IPS-18c (cell line): Measurements from ENCODE around the gene ZNF438.
"Not testable (repeated sequence)": the region's sequence is repeated elsewhere in the genome, so short reads cannot be mapped to it uniquely, and the experiment has no call there.

Experiments used
- H3K4me3 ChIP-seq: 2 replicates; pipeline ENCODE4 v1.7.0; 2013; ENCODE audit warnings: low read depth, mild to moderate bottlenecking, low read length, moderate library complexity; ENCODE audit not compliant: insufficient read depth
- H3K9me3 ChIP-seq: one replicate; pipeline ENCODE4 v1.6.1; 2013; ENCODE audit warnings: mild to moderate bottlenecking, low read length, moderate library complexity; ENCODE audit not compliant: control insufficient read depth, insufficient read depth

Gene ZNF438

DNA sequence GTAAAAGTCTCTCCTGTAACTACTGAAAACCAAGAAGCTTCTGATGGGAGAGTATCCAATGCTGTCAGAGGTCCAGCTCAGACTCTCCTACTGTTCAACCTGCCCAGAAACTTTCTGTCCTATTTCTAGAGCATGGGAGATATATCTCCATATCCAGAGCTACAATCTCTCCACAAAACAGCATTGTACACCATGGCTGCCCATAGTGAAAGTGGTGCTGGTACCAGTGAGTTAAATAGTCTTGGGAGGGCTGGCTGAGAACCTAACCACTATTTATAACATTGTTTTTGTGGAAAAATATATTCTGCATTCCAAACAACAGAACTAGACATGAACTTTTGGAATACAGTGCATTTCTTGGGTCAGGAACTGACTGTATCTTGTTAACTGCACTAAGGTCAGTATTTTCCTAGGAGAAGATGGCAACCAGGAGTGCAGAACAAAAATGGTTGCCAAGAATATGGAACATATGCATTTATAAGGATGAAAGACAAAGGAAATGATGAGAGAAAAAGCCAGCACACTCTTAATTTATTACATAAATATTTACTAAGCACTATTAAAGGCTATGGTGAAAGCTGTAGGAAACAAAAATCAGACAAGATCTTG is 91.9 kb downstream of the ZNF438 start:
- H3K9me3 ChIP-seq = no peaks in the 10 kb centered on the region
- H3K4me3 ChIP-seq = no peak overlapping the region

DNA sequence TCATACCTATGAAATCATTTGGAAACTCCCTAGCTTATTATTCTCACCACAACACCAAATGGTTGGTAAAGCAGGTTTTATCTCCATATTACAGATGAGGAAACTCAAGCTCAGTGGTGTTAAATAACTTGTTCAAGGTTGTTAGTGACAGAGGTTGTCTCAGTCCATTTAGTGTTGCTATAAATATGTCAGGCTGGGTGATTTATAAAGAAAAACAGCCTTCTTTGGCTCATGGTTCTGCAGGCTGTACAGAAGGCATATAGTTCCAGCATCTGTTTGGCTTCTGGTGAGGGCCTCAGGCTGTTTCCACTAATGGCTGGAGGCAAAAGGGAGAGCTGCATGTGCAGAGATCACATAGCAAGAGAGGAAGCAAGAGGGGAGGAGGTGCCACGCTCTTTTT is 96.6 kb downstream of the ZNF438 start:
- H3K4me3 ChIP-seq = no peak overlapping the region
- H3K9me3 ChIP-seq = no peaks in the 10 kb centered on the region

DNA sequence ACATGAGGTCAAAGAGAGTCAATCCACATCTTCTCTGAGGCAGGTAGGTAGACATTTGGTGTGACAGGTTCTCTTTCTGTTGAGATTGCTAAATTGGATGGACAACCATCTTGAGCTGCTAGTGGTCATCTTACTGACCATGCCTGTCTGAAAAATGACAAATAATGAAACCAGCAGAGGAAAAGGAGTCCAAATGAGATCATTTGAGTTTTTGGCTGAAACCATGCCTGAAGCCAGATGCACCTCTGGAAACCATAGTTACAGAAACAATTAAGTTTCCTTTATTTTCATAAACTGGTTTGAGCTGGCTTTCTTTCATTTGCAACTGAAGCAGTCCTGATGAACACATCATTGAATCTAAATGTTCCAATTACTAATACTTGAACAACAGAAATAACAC is 100.6 kb downstream of the ZNF438 start:
- Histone ChIP-seq H3K9me3 (no peaks in the 10 kb centered on the region), H3K4me3 (no peak overlapping the region)

DNA sequence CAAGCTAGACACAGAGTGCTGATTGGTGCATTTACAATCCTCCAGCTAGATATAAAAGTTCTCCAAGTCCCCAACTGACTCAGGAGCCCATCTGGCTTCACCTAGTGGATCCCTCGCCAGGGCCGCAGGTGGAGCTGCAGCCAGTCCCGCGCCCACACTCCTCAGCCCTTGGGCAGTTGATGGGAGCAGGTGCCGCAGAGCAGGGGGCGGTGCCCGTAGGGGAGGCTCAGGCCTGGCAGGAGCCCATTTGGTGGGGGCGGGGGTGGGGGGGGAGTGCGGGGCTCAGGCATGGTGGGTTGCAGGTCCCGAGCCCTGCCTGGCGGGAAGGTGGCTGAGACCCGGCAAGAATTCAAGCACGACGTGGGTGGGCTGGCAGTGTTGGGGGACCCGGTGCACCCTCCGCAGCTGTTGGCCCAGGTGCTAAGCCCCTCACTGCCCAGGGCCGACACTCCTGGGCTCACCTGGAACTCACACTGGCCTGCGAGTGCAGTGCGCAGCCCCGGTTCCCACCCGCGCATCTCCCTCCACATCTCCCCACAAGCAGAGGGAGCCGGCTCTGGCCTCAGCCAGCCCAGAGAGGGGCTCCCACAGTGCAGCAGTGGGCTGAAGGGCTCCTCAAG is 101.7 kb downstream of the ZNF438 start:
- no peak overlapping the region for H3K4me3 ChIP-seq
- H3K9me3 ChIP-seq = no peaks in the 10 kb centered on the region

DNA sequence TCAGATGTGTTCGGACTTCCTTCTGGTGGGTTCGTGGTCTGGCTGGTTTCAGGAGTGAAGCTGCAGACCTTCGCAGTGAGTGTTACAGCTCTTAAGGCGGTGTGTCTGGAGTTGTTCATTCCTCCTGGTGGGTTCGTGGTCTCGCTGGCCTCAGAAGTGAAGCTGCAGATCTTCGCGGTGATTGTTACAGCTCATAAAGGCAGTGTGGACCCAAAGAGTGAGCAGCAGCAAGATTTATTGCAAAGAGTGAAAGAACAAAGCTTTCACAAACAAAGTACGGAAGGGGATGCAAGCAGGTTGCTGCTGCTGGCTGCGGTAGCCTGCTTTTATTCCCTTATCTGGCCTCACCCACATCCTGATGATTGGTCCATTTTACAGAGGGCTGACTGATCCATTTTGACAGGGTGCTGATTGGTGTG is 102.3 kb downstream of the ZNF438 start:
- not testable (repeated sequence) for H3K4me3 ChIP-seq, H3K9me3 ChIP-seq

DNA sequence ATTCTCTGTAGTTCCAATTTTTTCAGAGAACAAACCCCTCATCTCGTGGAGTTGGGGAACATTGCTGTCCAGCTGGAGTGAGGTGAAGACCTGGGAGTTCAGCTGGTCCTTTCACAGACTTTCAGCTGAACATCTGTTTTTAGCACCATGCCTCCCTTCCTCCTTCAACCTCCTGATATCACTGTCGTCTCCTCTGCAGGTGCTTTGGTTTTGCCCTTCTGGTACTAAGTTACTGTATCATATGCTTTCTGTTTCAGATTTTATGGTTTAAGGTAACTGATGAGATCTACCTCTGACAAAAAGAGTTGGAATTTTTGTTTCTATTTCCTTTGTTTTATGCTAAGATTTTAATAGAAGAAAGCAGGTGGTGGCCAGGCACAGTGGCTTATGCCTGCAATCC is 102.9 kb downstream of the ZNF438 start:
- Histone ChIP-seq H3K9me3 (no peaks in the 10 kb centered on the region), H3K4me3 (no peak overlapping the region)

DNA sequence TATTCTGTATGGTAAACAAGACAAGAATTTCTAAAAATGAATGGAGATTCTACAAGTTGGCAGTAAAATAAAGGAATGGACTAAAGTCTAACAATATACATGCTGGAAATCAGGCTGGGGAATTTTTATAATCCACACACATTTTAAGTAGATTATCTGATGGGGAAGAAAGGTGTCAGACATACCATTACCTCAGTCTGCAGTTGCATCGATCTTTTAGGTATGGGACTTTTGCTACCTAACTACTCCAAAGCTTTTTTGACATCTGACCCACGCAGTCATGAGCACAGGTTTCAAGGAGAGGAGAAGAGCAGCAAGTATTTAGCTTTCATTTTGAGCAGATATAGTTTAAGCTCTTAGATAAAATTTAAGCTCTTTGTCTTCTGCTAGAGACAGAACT is 113.0 kb downstream of the ZNF438 start:
- no peak overlapping the region for H3K4me3 ChIP-seq

DNA sequence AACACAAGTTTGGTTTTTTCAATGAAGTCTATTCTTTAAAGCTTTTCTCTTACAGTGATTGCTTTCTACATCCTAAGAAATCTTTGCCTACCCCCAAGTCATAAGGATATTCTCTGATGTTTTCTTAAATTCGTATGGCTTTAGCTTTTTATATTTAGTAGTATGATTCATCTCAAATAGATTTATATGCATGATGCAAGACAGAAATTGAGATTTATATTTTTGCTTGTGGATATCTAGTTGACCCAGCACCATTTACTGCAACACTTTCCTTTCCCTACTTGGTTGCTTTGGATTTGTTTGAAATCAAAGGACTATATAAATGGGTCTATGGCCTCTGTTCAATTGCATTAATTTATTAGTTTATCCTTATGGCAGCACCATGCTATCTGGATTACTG is 113.9 kb downstream of the ZNF438 start:
- Histone ChIP-seq H3K4me3 (no peak overlapping the region), H3K9me3 (no peaks in the 10 kb centered on the region)

More for the DNA sequence above, 113.0 kb downstream of the ZNF438 start:
- H3K9me3 ChIP-seq = no peaks in the 10 kb centered on the region

DNA sequence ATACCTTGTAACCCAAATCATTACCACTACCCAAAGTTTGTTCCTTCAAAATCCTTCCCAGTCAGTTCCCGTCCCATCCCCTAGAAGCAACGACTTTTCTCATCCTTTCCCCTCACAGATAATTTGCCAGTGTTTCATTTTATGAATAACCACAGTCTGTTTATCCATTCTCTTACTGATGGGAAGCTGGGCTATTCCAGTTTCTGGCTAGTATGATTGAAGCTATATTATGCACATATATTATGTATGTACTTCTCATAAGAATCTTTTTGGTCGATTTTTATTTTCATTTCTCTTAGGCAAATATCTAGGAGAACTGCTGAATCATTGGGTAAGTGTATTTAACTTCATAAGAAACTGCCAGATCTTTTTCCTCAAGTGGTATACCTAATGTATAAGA is 114.6 kb downstream of the ZNF438 start:
- no peaks in the 10 kb centered on the region for H3K9me3 ChIP-seq
- no peak overlapping the region for H3K4me3 ChIP-seq

DNA sequence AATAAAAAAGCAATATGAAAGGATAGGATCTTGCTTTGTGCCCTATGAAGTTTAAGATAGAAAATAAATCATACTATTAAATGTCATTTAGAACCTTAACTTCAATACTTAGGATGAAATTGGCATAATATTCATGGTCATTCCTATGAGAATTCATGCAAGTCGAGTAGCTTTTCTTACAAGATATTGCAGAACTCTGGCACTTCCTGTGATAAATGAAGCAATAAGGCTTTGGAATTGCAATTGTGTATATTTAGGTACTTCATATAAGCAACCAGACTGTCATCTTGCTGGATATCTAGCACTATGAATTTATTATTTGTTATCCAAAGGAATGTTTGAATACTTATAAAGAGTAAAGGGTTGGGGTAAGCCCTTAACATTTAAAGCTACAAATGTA is 116.5 kb downstream of the ZNF438 start:
- H3K4me3 ChIP-seq = no peak overlapping the region
- H3K9me3 ChIP-seq = no peaks in the 10 kb centered on the region

DNA sequence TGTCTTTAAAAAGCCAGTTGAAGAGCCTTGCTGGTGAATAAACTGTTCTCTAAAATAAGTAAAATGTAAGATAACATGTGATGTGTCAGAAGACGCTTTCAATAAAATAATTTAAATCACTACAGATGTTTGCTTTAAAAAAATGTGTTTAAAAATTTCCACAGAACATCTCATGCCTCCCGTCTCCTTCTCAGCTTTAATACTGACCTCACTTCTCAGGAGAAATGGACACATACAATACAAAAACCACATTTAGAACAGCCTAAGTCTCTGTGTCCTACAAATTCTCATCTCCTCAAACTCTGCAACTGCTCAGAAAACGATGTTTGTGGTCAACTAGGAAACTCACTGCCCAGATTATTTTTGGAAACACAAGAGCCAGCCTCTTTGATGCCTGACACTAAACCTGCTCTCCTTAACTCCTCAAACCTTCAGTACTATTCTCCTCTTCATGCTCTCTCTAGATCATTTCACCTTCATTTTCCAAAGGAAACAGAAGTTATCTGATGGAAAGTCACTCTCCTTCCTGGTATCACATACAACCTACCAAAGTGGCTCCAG is 120.3 kb downstream of the ZNF438 start:
- Histone ChIP-seq H3K9me3 (no peaks in the 10 kb centered on the region), H3K4me3 (no peak overlapping the region)

DNA sequence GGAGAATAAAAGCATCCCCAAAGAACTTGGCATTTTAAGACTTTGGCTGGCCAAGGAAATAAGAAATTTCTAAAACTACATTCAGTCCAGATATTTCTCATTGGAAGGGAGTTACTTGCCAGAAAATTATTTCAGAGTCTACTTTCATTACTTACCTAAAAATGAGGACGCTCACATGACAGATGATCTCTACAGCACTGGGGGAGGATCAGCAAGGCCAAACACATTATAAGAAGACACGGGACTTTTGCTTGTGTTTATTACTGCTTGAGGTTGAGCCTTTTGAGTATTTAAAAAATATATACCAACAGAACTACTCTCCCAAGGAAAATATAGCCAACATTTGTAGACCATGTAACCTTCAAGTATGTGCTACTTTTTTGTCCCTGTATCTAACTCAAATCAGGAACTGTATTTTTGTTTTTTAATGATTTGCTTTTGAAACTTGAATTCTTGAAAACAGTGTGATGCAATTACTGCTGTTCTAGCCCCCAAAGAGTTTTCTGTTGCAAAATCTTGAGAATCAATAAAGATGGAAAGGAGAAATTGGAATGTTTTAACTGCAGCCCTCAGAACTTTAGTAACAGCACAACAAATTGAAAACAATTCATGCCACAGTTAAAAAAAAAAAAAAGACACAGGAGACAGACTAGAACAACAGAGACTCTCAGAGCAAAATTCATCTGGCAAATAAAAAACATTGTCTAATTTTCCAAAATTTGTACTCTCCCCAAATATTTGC is 128.1 kb downstream of the ZNF438 start:
- H3K4me3 ChIP-seq = no peak overlapping the region
- H3K9me3 ChIP-seq = no peaks in the 10 kb centered on the region

DNA sequence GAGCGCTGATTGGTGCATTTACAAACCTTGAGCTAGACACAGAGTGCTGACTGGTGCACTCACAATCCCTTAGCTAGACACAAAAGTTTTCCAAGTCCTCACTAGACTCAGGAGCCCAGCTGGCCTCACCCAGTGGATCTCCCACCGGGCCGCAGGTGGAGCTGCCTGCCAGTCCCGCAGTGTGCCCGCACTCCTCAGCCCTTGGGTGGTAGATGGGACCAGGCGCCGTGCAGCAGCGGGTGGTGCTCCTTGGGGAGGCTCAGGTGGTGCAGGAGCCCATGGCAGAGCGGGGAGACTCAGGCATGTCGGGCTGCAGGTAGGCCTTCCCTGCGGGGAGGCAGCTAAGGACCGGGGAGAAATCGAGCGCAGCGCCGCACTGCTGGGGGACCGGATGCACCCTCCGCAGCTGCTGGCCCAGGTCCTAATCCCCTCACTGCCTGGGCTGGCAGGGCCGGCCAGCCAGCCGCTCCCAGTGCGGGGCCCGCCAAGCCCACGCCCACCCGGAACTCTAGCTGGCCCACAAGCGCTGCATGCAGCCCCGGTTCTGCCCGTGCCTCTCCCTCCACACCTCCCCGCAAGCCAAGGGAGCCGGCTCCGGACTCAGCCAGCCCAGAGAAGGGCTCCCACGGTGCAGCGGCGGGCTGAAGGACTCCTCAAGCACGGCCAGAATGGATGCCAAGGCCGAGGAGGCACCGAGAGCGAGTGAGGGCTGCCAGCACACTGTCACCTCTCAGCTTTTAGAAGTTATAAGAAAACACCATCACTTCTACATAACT is 128.9 kb downstream of the ZNF438 start:
- no peaks in the 10 kb centered on the region for H3K9me3 ChIP-seq
- H3K4me3 ChIP-seq = no peak overlapping the region

DNA sequence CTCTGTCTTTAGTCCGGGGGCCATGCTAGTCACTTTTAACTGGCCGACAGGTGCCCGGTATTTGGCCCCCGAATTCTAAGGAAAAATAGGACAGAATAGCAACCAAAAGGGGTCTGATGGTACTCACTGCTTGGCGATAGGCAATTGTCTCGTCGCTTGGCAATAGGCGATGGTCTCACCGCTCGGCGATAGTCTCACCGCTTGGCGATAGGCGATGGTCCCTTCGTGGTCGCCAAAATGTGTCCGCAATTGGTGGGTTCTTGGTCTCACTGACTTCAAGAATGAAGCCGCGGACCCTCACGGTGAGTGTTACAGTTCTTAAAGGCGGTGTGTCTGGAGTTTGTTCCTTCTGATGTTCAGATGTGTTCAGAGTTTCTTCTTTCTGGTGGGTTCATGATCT is 130.2 kb downstream of the ZNF438 start:
- H3K9me3 ChIP-seq, H3K4me3 ChIP-seq: not testable (repeated sequence)

DNA sequence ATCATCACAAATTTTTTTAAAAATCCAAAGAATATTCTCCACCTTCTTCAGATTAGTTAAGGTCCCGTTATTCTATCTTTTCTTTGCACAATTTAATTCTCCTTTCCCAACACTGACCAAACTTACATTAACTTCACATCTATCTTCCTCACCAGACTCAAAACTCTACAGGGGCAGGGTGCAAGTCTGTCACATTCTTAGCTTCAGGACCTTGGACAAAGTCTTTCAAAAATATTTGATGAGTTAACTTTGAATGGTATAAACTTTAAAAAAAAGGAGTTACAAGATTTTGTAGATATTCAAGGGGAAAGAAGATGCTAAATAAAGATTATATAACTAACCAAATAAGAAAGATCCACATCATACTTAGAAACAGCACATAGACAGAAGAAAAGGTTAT is 132.7 kb downstream of the ZNF438 start:
- Histone ChIP-seq H3K9me3 (no peaks in the 10 kb centered on the region), H3K4me3 (no peak overlapping the region)

DNA sequence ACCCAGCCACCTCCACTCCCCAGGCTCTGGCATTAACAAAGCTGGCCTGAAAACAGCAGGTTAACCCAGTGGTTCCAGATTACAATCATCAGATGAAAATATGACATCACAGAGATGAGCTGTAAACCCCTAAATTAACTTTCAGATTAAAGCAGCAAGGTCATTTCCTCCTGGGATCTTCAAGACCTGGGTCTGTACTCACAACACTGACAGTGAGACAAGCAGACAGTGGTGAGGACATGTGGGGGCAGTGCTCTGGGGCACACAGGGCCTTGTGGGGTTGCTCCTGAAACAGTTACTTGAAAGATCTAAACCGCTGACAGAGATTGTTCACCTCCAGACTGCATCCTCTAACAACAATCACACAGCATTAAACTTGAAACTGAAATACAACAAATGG is 134.1 kb downstream of the ZNF438 start:
- no peaks in the 10 kb centered on the region for H3K9me3 ChIP-seq

DNA sequence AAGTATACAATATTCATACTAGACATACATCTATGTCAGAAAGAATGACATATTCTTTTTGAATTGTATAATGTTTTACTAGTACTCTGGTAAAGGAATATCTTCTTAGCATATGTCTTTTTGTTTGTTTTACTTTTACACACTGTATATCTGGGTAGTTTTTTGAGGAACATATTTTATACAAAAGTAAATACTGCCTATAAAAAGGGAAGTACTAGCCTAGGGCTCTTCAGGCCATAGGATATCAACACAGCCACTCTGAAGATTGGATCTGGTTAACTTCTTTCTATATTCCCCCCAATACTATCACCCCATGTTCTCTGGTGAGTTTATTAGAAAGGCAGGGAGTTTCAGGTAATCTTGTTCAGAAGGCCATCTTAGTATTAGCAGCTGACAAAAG is 134.6 kb downstream of the ZNF438 start:
- no peak overlapping the region for H3K4me3 ChIP-seq

More for the DNA sequence above, 134.1 kb downstream of the ZNF438 start:
- no peak overlapping the region for H3K4me3 ChIP-seq

More for the DNA sequence above, 134.6 kb downstream of the ZNF438 start:
- no peaks in the 10 kb centered on the region for H3K9me3 ChIP-seq
